ENCODE results near the gene ATP6V0A1.
"Not testable (repeated sequence)": the region's sequence is repeated elsewhere in the genome, so short reads cannot be mapped to it uniquely, and the experiment has no call there.

The ATP6V0A1 gene

DNA sequence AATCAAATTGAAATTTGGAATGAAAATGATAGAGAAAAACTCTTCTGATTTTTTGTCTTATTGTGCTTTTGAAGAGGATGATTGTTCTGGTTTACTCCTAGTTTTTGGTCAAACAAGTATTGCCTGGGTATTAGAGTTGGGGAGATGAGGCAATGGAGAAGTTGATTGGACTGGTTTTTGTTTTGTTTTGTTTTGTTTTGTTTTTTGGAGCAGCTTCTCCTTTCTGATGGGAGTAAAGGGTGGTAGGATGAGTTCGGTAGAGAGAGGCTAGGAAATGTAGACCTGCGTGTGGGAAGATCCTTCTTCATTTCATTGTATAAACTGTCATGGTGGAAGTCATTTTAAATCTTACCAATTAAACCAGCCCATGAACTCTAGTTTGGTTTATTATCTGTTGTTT is 17.7 kb downstream of the ATP6V0A1 start:
- no peak for DNase-seq (ENCODE audit: low spot score)

DNA sequence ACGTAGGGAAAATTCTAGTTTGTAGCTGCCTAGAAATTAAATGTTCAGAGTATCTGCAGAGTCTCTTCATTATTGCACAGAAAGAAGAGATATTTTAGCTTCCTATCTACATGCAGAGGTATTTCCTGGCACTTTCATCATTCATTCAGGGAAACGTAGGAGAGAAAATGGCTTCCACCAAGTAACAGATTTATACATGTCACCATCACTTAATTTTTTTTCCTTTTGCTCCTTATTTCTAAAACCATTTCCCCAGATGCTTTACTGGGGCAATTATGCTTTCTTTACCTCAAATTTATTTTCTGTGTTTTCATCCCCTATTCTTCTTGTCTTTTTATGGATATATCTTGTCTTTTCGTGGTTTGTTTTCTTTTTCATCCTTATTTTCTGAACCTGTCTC is 18.5 kb downstream of the ATP6V0A1 start:
- DNase-seq (ENCODE audit: low spot score) = no peak

DNA sequence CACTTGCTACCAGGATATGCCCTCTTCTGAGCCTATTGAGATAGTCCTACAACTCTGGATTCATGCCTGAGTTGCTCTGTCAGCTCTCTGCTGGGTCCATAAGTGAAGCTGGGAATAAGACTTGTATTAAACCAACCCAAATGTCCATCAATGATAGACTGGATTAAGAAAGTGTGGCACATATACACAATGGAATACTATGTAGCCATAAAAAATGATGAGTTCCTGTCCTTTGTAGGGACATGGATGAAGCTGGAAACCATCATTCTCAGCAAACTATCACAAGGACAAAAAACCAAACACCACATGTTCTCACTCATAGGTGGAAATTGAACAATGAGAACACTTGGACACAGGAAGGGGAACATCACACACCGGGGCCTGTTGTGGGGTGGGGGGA is 19.1 kb downstream of the ATP6V0A1 start:
- DNase-seq (ENCODE audit: low spot score) = not testable (repeated sequence)

DNA sequence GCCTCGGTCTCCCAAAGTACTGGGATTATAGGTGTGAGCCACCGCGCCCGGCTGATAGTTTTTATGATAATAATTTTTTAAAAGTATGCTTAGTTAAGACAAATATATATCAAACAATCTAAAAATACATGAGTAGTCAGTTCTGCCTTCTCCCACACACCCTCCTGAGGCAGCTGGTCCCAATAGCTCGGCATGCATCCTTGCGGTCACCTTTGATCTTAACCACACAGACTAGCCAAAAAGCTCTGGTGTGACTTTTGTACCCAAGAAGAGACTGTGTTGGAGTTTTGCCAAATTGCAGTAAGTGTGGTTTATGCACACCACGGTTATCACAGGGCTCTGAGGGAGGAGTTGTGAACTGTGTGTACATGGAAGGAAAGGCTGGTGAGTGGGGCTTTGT is 25.6 kb downstream of the ATP6V0A1 start:
- DNase-seq (ENCODE audit: low spot score) = no peak

DNA sequence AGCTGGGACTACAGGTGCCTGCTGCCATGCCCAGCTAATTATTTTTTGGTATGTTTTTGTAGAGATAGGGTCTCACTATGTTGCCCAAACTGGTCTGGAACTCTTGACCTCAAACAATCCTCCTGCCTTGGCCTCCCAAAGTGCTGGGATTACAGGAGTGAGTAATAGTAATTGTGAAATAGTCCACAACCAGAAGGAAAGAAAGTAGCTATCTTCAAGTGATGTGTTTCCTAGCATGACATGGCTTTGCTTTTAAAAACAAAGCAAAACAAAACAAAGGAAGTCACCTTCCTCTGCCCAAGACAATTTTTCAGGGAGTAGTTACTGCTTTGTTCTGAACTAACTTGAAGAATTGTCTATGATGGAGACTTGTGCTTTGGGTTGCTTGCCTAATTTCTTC is 27.0 kb downstream of the ATP6V0A1 start:
- no peak for DNase-seq (ENCODE audit: low spot score)

DNA sequence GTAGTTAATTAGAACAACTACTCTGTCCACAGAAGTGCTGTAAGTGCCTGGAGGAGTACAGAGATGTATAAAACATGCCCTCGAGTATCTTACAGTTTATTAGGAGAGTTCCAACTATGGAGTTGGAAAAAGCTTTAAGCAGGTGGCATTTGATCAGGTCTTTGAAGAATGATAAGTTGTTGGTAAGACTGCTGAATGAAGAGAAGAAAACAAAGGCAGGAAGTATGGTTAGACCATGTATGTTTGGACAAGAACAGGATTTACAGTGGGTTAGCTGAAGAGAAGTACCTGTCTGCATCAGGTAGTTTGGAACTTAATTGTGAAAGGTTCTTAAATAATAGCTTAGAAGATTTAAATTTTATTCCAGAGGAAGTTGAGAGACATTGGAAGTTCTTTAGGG is 29.4 kb downstream of the ATP6V0A1 start:
- no peak for DNase-seq (ENCODE audit: low spot score)

DNA sequence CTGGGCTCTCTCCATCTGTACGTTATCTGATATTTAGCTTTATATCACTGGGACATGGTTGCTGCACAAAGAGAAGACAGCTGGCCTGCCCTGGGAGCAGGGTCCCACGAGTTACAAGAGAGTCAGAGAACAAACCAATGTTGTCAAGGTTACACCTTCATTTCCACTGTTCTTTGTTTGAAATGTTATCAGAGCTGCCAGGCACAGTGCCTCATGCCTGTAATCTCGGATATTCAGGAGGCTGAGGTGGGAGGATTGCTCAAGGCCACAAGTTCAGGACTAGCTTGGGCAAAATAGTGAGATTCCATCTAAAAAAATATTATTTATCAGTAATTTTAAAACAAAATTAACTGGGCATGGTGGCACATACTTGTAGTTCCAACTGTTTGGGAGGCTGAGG is 34.6 kb downstream of the ATP6V0A1 start:
- no peak for DNase-seq (ENCODE audit: low spot score)

DNA sequence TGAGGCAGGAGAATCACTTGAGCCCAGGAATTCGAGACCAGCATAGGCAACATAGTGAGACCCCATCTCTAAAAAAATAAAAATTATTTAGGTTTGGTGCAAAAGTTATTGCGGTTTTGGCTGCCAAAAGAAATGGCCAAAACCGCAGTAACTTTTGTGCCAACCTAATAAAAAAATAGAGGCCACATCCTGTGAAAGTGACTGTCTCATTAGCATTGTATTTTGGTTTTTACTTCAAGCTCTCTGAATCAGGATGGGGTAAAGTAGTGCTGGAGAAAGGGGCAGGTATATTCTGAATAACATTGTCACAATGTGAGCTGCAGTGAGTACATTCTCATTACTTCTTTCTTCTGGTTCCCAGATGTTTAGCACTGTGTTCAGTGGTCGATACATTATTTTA is 36.0 kb downstream of the ATP6V0A1 start:
- no peak for DNase-seq (ENCODE audit: low spot score)

DNA sequence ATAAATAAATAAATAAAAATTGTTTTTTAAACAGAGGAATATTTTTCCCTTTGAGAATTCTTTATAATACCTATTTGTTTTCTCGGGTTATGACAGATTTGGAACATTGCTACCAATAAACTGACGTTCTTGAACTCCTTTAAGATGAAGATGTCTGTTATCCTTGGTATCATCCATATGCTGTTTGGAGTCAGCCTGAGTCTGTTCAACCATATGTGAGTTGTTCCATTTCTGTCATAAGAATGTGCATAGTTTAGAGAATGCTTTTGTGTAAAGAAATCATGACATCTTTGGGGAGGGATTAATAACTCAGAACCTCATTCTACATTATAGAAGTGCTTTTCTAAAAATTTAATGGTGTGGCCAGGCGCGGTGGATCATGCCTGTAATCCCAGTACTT is 40.1 kb downstream of the ATP6V0A1 start:
- no peak for DNase-seq (ENCODE audit: low spot score)

DNA sequence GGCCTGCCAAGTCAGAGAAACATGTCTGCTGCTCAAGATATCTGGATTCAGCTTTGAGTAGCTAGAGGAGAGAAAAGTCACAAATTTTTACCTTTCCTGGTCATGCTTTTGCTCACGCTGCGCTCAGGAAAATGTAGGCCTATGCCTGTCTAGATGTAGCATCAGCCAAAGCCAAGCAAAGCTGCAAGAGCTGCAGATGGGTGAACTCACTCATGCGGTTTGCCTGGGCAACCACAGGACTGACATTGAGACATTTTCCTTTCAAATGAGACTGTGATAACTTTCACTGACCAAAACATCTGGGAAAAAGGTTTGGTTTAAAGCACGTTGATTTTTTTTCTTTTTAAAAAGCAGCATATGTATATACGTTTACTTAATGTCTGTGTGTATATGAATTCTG is 43.4 kb downstream of the ATP6V0A1 start:
- DNase-seq (ENCODE audit: low spot score) = no peak

DNA sequence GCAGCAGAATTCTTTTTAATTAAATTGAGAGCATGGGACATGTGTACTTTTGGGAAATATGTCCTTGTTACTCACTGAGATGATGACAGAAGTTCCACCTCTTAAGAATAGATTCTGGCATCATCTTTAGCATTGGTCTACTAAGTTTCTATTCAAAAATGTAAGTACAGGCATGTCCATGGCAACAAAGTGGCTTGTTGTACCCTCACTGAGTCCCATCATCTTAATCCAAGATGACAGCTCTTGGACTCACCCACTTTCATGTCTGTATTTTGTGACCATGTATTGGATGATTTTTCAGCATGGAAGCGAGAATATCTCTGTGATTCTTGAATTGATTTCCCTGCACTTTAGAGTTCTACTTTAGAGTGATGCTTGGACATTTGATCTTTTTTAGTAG is 44.2 kb downstream of the ATP6V0A1 start:
- no peak for DNase-seq (ENCODE audit: low spot score)

DNA sequence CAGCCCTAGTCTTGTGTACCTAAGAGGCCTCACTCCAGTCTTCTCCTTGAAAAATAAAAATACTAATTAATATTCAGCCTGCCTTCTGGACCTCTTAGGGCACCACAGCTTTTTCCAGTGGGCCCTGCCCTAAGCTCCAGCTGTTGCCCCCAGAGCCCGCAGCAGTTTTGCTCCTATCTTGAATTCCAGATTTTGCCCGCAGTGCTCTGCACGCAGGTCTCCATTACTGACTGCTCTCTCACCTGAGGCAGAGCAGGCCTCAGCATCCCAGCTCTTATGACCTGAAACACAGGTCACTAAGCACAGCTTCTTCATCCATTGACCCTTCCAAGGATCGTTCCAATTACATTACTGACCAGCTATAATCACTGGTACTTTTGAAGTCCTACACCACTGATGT is 49.0 kb downstream of the ATP6V0A1 start:
- no peak for DNase-seq (ENCODE audit: low spot score)

DNA sequence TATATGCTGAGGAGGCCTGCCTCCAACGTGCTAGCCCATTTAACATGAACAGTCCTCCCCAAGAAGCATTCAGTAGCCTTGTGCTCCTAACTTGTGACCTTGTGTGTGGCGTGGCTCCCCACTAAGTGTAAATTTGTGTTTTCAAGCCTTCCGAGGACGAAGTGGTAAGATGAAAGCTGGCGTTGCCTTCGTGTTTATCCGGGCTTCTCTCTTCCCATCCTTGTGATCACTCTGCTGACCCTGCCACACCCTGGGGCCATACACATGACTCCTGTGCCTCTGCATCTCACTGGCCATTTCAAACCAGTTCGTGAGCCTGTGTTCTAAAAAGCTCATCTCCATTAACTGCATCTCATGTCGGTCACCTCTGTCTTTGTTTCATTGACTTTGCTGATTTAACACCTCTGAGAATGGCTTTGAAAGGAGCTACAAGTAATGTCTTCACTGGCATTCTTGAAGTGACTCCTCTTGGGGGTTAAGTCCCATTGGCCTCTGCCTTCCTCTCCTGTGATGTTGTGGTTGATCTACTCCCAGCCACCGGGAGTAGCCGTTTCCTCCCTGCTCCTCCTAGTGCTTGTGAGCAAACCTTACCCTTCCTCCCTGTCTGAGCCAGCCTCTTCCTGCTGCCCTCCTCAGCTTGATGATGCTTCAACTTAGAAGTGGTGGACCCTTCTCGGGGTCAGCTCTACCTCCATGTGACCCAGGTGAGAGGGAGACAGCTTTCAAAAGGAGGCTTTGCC is 49.9 kb downstream of the ATP6V0A1 start:
- DNase-seq (ENCODE audit: low spot score) = no peak

DNA sequence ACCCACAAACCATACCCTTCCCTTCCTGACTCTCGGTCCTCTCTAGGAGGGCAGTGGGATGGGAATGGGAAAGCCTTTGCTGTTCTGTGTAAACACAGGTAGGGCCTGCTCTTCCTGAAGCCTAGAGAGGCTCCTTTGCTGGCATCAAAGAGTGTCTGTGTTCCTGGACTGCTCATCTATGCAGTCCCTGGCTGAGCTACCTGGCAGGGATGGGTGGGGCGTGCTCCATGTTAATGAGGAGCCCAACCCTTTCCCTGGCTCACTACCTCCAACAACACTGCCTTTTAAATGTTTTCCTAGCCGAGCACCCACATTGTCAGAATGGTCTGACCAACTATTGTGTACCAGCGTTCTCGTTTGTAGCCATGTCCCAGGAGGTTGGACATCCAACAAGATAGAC is 50.7 kb downstream of the ATP6V0A1 start:
- no peak for DNase-seq (ENCODE audit: low spot score)

DNA sequence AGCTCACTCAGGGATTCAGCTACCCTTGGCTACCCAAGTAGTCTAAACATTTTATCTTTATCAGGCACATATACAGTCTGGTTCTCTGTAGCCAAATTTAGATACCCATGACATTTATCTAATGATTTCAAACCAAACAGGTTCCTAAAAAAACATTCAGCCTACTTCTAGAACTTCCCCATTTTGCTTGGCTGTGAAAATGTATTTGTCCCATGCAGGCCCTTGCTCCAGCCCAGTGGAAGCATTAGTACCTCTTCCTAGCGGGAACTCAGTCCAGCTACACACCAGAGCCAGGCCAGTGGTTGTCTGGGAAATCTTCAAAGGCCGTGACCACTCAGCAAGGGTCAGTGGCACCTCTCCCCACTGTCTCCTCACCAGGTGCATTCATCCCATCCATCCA is 51.2 kb downstream of the ATP6V0A1 start:
- no peak for DNase-seq (ENCODE audit: low spot score)

DNA sequence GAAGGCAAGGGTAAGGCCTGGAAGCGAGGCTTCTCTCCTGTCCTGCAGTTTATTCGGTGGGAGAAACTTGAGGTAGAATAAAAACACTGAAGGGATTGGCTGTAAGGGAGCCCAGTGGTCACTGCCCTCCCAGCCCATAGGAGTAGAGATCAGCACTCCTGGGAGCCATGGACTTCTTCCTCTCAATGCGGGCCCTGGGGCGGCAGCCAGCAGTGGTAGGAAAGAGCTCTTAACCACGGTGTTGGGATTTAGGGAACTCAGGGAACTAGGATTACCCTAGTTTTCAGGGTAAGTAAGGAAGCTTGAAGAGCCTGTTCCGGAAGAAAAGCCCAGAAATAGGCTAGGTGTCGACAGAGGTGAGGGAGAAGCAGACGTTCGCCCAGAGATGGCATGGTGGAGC is 53.6 kb downstream of the ATP6V0A1 start:
- DNase-seq (ENCODE audit: low spot score) = no peak

DNA sequence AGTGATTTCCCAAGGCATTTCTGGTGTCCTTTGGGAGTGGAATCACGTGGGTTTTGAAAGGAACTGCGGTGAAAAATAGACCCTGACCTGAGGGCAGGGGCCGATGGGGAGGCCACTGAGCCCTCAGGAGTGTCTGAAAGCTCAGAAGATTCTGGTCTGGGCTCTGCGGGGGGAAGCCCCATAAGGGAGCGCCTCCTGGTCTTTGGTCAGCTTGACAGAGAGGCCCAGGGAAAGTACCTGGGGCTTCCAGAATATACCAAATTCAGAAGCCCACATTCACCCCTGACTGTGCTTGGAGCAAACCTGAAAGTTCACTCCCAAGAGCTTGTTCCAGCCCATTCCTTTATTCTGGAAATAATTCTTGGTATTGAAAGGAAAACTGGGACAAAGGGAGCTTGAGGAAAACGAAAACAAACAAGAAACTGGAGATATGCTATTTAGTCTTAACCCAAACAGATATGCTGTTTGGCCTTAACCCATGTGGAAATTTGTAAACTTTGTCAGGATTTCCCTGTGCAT is 54.1 kb downstream of the ATP6V0A1 start:
- DNase-seq (ENCODE audit: low spot score) = no peak

DNA sequence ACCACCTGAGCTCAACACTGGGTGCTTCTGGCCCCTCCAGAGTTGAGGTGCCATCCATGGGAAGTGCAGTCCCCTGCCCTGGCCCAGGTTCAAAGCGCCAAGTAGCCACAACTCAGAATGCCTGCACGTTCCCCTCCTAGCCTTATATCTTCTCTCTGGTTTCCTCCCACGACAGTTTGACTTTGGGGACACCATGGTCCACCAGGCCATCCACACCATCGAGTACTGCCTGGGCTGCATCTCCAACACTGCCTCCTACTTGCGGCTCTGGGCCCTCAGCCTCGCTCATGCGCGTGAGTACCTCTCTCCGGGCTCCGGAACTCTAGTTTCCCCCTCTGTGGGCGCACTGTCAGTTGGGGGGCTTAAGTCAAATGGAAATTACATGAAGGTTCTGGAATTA is 55.0 kb downstream of the ATP6V0A1 start:
- DNase-seq (ENCODE audit: low spot score) = no peak

DNA sequence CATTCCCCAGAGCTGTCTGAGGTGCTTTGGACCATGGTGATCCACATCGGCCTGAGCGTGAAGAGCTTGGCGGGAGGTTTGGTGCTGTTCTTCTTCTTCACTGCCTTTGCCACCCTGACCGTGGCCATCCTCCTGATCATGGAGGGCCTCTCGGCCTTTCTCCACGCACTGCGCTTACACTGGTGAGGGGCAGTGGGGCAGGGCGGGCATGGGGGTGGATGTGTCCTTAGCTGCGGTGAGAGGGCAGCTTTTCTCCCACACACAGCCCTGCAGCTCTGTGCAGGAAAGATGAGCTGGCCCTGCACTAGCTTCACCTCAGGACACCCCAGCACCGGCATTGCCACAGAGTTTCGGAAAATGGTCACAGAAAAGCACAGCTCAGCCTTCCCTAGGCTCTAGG is 55.6 kb downstream of the ATP6V0A1 start:
- DNase-seq (ENCODE audit: low spot score) = no peak

DNA sequence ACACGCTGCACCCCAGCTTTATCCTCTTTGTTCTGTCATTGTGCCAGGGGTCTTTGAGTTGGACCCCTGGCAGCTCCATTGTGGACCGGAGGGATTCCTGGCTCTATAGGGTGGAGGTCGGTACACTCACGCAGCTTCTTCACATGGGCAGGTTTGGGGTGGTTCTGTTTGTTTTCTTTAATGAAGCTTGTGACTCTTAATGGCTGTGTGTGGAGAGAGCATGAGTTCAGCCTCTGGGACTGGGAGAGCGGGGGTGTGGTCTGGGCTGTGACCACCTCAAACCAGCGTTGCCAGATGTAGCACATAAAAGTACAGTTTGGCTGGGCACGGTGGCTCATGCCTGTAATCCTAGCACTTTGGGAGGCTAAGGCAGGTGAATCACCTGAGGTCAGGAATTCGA is 56.2 kb downstream of the ATP6V0A1 start:
- DNase-seq (ENCODE audit: low spot score) = peak; percentile 38

DNA sequence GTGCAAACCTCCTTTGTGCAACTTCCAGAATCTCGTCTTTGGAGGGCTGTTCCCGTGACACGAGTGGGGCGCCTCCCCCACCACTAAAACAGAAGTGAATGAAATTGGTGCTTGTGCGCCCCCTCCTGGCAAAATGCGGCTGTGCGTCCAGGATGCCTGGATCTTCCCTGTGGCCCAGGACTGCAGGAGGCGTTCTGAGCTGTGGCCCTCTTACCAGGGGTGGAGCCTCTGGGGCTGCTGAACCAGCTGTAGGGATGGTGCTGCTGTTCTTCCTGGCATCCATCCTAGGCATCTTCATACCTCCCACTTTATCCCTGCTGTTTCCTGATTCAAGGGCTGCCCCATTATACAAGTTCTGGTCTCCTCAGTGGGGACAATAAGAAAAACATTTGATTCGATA is 58.8 kb downstream of the ATP6V0A1 start:
- DNase-seq (ENCODE audit: low spot score) = peak; percentile 76

DNA sequence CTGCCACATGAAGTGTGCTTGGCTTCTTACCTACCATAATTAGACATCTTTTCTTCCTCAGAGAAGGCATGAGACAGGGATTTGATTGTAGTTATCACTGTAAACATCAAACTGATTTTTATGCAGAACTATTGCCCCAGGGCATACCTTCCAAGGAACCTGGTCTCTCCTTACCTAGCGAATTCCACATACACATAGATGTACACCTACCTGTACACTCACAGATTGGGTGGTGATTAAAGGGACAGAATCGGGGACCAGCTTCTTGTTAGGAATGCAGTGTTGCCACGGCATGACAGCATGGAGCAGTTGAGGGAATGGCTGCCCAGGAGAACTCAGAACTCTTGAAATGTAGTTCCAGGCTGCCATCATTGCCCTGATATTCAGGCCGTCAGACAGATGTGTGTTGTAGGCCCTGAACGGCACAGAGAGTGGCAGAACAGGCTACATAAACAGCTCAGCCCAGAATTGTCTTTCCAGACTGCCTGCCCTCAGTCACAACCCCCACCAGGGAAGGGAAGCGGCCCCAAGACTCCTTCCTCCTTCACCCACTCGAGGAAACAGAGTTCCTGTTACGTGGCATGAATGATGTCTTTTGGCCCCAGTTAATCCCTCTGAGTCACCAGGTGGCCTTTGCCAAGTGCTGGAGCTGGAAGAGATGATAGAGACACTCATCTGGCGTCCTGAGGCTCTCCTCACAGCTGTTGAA is 59.5 kb downstream of the ATP6V0A1 start:
- DNase-seq (ENCODE audit: low spot score) = no peak

DNA sequence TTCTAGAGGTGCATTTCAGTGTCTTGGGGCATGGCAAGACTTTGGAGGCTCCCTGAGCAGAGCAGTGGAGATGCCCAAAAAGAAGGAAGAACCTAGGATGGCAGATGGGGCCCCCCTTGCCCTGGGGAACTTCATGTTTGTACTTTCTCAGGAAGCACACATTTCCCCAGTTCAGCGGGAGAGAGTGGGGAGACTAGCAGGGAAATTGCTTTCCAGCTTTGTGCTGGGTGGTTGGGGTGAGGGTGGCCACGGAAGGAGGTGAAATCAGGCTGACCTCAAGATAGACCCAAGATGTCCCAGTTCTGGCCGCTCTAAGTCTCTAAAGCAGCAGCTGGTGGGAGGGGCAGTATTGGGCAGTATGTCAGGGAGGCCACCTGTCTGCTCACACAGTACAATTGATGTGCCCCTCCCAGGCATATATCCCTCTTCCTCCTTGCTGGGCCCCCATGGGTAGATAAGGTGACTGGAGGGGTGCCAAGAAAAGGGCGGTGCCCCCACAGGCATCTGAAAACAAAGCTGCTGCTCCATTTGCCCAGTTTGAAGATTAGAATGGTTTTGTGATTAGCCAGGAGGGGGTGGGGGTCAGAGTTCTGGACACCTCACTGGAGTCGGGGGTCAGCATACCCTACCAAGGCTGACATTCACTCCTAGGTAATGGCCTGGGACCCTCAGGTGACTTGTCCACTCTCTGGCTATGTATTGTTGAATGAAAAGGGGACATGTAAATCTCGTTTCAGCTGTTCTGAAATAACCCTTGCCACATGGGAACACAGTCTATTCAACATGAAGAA is 60.3 kb downstream of the ATP6V0A1 start:
- DNase-seq (ENCODE audit: low spot score) = peak; percentile 44

Data from cerebellar cortex (tissue), 1 donor.